Activated T-cell treated with anti-CD3 and anti-CD28 coated beads for 4 hours (primary cell): ENCODE data around the gene TSPAN14.

ENCODE experiments used
- DNase-seq: peaks from one replicate; pipeline ENCODE4 v3.0.0-alpha.2; 2020

Gene TSPAN14

DNA sequence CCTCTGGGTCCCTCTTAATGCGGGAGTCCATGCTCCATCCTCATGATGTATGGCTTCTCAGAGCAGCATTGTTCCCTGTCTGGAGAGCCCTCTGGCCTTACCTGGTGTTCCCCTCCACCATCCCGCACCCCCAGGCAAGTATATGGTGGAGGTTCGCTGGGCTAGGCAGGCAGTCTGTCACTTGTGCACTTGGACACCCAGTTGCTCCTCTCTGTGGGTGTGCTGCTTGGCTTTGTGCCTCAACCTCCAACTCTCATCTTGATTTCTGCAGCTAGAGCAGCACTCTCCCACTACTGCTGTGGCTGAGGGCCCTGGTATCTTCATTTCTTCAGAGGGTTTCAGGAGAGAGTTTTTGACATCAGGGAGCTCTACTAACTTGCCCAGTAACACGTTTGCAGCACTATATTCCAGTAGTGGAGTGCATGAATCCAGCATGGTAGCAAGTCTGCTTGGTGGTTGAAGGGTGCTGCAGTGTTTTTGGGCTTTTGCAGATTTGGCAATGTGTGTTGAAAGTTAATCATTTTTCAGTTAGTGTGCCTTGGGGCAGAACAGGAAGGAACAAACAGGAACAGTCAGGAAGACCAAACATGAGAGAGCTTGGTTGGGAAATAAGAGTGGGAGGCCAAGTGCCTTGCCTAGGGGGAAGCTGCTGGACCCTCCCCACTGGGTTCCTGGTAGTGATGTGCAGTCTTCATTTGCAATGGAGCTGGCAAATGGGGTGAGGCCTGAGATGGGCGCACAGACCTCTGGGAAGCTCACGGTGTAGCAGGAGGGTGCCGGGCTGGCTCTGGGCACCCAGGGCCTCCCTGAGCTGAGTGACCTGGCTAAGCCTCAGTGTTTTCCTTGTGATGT, 37.4 kb downstream of the TSPAN14 start:
- no peak for DNase-seq

DNA sequence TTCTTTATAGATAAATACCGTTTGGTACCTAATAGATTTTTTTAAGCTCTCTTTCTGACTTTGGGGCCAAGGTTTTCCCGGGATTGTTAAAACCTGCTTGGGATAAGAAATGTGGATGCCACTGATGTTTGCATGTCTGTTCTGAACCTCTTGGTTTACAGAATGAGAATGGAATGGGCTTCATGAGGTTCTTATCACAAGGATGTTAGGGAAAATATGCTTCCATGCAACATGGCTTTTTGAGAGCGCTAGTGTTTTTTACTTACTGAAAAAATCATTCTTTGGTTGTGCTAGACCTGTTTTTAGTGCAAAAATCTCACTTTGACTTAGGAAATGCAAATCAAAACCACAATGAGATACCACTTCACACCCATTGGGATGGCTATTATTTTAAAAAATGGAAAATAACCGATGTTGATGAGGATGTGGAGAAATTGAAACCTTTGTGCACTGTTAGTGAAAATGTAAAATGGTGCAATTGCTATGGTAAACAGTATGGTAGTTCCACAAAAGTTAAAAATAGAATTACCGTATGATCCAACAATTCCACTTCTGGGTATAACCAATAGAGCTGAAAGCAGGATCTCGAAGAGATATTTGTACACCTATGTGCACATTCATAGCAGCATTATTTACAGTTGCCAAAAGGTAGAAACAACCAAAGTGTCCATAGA, 38.9 kb downstream of the TSPAN14 start:
- no peak for DNase-seq

DNA sequence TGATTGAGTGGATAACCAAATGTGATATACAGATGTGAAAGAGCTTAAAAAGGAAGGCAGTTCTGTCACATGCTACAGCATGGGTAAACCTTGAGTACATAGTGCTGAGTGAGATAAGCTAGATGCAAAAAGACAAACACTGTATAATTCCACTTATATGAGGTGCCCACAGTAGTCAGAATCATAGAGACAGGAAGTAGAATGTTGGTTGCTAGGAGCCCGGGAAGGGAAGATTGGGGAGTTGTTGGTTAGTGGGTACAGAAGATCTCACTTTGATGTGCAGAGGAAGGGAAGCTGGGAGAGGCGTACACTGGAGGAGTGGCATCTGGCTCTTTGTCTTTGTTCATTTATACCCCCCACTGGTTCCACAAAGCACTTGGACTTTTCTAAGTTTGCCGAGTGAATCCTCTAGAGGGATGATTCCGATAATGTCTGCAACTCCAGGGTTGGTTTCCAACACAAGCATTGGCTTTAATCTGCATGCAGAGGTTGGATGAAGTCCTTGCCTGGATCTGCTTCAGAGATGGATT, 39.5 kb downstream of the TSPAN14 start:
- DNase-seq = no peak

DNA sequence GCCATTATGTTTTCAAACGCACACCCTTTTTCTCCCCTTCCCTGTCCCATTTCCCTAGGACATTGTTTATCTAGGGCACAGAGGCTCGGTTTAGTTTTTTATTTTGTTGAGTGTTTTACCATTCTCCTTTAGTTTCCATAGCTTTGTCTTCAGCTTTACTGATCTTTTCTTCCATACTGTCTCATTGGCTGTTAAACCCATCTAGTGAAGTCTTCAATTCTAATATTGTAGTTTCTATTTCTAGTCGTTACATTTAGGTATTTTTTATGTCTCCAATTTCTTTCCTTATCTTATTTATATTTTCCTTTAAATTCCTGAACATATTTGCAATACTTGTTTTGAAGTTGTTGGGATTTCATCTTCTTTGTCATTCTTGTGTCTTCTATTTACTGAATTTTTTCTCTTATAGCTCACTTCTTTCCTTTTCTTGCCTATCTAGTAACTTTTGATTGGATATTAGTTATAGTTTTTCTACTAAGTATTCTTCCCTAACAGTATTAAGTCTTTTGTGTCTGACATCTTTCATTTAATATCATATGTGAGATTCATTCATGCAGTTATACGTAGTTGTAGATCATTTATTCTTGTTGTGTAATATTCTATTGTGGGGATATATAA, 42.6 kb downstream of the TSPAN14 start:
- DNase-seq = no peak

DNA sequence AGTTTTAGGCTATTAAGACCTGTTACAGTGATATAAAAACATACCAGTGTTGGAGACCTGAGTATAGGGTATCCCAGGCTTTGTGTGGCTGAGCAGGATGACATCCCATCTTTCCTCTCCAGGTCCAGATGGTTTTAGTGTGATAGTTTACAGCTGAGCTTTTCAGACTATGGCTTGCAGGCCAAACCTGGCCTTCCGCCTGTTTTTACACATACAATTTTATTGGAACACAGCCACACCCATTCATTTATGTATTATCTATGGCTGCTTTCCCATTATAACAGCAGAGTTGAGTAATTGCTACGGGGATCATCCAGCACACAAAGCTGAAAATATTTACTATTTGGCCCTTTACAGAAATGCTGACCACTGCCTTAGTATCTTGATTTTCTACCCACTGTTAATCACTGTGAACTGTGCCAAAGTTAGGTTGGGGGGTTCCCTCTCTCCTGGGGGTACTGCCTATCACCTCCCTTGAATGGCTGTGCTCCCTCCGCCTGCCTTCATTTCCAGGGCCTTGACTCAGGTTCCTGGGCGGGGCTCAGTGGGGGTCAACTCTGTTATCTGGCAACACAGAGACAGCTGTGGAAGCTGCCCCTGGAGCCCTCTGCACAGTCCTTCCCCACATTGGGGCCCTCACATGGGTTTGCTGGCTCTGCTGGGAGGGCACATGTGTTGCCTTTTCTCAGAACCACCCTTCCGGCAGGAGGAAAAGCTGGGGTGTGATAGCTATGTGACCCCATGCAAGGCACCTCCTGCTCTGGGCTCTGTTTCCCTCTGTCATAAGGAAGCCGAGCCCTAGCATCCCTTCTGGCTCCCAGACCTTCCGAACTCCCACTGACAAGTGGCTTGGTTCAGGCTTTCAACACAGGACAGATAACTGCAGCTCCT, 43.3 kb downstream of the TSPAN14 start:
- DNase-seq = no peak

DNA sequence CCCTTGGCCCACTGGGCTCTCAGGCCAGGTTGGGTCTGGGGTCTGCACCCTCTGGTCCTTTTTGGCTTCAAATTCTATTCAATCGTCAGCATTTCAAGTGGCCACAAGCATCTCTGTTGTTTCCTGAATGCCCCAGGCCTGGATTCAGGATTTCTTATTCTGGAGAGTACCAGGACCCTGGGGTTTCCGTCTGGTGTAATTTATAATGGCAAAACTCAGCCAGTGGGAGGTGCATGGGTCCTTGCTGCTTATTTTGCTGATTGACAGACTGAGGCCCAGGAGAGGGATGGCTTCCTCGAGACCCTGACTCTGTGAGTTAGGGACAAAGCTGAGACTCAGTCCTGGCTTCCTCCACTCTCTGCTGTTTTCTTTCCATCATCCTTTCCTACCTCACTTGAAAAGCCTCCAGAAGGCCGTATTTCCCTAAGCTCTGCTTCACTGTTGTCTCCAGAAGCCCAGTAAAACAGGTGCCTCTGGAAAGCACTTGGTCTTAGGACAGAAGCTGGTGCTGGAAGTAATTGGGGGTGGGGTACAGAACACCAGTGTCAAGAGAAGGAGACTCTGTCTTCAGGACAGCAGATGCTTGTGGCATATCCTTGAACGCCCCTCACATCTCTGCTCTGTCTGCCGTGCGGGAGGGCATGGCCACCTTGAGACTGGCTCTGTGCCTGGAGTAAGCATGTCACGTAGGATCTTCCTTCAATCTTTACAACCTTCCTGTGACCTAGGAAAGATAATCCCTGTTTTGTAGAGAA, 44.1 kb downstream of the TSPAN14 start:
- DNase-seq = no peak

DNA sequence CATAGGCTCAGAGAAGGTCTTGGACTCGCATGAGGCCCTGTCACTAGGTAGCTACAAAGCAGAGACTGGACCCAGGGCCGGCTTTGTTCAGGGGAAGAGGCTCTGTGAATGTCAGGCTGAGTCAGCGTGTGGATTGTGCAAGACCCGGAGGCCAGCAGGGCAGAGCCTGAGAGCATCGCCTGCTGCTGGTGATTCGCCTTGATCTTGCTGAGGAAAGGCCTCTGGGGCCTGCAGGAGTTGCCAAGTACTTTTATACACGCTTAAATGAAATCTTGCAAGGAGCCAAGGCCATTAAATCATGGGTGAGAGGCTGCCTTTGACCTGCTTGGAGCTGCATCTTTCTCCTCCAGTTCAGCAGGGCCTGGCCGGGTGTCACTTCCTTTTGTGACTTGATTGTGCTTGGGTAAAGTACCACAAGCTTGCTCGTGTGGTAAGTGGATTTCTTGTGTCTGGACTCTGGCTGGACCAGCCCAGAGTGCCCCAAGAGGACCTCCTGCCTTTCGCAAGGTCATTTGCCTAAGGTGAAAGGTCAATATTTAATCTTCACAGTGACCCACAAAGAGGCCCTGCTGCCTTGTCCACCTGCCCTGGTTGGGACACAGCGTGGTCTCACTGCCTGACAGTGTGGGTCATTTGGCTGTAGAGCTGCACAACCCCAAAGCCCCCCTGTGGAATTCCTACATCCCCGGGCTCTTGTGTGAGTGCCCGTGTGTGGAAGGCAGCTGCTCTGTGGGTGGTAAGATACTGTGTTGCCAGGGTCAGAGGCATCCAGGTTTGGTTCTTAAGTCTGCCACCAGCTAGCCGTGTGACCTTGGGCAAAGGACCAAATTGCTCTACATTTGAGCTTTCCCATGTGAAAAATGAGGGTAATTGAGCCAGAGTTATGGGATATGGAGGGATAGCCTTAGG, 45.0 kb downstream of the TSPAN14 start:
- DNase-seq = peak; percentile 37

DNA sequence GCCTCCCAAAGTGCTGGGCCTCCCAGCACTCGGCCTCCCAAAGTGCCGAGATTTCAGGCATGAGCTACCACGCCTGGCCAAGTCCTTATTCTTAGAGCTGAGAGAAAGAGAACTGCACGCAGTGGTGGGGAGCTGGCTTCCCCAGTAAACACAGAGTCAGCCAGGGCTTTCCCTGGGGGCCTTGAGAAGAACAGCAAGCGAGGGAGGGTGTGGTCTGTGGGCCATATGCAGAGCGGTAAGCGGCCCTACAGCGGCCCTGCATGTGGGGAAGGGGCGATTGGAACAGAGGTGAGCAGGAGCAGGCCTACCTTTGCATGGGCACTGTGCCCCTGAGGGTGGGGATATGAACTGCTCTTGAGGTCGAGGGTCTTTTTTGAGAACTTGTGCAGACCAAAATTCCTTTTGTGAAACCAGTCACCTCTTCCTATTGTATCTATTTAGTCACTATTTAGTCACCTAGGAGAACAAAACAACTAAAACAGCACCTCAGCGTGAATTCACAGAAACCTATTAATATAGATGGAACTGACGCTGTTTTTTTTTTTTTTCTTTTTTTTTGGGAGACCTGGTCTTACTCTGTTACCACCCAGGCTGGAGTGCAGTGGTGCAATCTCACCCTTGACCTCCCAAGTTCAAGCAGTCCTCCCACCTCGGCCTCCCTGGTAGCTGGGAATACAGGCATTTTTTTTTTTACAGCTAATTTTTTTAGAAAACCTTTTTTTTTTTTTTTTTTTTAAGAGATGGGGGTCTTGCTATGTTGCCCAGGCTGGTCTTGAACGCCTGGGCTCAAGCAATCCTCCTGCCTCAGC, 46.7 kb downstream of the TSPAN14 start:
- no peak for DNase-seq

DNA sequence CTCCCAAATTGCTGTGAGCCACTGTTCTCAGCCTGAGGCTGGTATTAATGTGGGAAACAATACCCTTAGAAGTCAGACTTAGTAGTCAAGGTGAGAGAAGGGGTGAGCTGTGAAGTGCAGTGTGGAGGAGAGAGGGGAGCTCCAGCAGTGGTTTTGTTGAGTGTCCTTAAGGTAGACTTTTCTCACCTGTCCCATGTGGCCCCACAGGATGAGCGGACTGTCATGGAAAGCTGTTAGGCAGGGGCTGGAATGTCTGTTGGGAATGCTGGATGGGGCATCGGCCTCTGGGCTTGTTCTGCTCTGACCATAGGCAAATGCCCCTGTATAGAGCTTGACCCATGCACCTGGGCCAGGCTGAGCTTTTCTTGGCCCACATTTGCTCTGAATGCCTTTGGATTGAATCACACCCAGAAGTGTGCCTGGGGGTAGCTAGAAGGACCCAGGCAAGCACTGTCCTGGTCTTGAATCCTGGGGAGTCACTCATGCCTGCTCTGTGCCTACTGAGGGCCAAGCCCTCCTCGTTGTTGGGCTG, 47.3 kb downstream of the TSPAN14 start:
- DNase-seq = no peak

DNA sequence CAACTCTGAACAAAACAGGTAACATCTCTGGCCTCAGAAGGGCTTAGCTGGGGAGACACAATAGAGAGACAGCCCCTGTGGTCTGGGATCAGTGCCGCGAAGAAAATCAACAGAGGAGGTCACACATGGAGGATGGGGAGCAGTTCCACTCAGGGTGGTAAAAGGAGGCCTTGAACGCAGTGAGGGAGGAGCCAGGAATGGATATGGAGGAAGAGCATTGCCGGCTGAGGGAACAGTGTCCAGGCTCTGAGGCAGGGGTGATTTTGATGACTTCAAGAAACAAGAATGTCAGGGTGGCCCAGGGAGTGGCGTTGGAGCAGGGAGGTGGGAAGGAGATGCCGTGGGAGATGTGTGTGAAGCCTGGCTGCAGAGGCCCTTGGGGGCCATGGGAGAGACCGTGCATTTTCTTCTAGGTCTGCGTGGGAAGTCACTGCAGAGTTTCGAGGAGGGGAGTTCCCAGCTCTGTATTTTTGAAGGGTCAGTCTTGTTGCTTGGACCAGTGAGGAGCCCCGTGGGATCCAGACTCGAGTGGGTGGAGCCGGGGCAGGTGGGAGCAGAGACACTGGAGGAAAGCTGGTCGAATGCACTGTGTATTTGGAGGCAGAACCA, 47.9 kb downstream of the TSPAN14 start:
- DNase-seq = no peak

DNA sequence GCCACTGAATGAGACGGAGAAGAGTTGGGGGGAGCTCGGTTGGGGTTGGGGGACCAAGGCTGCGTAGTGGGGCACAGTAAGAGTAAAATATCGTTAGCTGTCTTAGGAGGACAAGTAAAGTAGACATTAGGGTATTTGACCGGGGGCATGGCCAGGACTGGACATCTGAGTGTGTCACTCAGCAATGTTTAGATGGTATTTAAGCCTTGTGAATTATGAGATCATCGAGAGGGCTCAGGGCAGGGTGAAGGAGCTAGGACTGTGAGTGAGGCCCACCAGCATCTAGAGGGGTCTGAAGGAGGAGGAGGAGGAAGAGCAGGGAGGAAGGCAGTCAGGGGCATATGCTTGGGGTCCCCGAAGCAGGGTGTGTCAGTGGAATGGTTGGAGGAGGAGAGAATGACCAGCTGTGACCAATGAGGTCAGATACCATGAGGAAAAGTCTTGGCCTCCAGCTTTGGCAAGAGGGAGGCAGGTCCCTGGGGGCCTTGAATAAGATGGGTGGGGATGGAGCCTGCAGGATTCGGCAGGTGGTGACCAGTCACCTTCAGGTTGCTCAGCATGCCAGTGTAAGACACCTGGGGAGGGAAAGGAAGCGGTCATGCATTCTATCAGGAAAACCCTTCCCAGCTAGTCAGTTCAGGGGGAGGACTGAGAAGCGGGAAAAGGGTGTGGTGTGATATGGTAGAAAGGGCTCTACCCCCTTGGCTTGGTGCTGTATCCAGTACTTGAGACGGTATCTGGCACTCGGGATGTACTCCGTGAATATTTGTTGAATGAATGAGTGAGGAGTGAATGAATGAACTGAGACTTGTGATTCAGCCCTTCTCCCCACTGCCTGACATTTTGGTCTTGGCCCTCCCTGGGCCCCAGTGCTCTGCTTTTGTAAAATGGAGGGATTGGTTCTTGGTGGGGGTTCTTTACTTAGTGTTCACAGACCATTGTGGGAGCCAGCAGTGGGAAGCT, 48.8 kb downstream of the TSPAN14 start:
- DNase-seq = no peak

DNA sequence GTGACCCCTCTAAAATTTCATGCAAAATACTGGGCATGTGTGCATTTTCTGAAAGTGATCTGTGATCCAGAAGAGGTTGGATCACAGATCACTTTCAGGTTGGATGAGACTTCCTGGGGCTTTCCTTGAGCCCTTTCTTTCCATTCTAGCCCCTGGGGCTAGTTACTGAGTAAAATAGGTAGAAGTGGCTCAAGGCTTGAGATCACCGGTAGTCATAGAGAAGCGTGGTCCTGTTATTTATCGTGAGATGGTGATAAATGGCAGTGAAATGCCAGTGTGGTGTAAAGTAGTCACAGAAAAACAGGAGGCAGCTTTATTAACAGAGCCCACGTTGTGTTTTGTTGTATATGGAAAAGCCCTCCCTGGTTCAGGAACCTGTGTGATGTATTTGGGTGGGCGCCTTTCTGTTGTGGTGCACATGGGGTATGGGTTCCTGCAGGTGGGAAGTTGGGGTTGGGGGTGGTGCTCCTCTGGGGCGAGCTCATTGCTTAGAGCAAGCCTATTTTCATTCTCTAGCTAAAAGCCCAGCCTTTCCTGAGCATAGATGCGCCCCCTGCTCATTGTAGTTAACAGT, 49.6 kb downstream of the TSPAN14 start:
- DNase-seq = no peak

DNA sequence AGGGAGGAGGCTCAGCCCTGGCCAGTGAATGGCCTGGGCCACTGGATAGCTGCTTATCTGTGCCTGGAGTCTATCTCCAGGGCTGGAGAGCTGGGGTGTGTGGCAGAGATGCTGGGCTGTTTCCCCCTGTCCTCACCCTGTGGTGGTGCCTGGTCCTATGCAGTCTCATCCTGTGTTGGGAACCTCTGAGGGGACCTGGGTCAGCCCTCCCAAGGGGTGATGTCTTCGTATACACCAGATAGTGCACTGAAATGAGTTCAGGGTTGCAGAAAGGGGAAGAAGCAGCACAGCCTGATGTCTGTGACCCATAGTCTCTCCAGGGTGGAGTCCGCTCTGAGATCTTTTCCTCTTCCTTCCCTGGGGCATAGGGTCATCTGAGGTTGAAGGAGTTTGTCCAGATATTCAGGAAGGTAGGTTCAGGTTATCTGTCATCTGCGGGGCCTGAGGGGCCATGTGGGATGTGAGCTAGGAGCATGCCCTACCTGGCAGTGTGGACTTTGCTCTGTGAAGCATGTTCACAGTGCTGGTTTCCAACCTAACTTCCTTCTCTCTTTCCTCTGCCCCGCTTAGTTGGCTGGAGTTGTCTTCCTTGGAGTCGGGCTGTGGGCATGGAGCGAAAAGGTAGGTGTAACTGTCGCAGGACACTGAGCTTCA, 50.2 kb downstream of the TSPAN14 start:
- DNase-seq = no peak

DNA sequence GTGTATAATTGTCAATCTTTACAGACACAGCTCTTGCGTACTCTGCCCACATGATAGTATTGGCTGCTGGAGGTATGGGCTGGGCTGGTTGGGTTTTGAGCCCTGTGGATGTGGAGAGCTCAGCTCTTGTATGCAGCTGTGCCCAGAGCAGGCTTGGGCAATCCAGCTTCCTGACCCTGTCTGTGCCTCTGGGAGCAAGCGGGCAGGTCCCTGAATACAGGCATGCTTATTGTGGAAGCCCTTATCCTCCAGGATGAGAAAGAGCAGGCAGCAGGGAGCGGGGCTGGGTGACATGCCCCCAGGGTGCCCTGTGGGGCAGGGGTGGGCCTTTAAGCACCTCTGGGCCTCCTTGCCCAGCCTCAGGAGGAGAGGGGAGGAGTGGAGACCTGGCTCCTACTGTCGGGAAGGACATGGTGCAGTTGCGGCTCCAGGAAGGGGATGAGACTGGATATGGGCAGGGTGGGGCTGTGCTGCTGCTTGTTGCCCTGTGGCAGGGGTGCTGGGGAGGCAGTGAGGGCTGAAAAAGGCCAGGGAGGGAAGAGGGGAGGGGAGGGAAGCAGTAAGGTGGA, 50.9 kb downstream of the TSPAN14 start:
- DNase-seq = no peak

DNA sequence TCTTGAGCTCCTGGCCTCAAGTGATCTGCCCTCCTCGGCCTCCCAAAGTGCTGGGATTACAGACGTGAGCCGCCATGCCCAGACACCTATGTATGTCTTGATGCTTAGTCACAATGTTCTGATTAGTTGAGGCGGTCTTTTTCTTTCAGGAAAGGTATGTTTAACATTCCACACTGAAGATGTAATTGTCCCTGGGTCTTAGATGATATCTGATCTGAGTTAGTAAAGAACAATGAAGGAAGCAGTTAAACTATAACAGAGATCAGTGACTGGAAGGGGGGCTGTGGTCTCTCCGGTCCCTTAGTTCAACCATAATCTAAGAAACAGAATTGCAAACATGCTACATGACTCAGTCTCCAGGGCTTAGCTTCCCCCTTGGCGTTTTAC, 52.1 kb downstream of the TSPAN14 start:
- no peak for DNase-seq

DNA sequence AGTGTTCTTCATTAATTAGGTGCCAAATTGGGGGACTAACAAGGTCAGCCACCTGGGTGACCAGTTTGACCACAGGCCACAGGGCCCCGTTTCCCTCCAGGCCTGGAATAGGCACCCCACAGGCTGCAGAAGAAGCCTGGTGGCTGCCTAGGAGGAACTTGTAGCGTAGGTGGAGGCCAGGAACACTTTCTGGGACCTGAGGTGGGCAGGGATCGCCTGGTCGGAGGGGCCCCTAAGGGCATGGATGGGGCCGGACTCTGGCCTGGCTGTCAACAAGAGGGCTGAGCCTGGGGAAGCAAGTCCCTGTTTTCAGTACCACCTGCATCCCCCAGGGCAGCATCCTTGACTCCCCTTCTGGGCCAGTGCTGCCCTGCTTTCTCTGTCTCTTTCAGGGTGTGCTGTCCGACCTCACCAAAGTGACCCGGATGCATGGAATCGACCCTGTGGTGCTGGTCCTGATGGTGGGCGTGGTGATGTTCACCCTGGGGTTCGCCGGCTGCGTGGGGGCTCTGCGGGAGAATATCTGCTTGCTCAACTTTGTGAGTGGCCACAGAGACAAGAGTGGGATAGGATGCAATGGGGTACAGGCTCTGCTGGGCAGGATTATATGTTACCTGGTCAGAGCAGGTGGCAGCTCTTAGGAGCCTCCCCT, 52.9 kb downstream of the TSPAN14 start:
- DNase-seq = no peak
